Measurements from ENCODE around the gene SVIL.

DNA sequence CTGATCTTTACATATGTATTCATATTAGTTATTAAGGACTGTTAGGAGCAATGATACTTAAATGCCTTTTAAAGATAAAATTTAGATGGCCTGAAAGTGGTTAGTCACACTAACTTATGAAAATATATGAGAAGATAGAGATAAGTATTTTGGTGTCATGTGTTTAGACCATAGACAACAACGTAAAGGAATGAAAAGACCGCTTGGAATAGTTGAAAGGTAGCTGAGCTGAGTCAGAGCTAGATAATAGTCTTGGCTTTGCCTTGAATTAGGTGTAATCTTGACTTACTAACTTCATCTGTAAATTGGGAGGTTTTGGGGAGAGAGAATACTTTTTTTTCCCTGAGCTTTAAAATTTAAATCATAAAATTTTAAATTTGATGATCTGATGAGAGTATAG lies 218.9 kb downstream of the SVIL start:
- TF ChIP-seq, protein P1, sequence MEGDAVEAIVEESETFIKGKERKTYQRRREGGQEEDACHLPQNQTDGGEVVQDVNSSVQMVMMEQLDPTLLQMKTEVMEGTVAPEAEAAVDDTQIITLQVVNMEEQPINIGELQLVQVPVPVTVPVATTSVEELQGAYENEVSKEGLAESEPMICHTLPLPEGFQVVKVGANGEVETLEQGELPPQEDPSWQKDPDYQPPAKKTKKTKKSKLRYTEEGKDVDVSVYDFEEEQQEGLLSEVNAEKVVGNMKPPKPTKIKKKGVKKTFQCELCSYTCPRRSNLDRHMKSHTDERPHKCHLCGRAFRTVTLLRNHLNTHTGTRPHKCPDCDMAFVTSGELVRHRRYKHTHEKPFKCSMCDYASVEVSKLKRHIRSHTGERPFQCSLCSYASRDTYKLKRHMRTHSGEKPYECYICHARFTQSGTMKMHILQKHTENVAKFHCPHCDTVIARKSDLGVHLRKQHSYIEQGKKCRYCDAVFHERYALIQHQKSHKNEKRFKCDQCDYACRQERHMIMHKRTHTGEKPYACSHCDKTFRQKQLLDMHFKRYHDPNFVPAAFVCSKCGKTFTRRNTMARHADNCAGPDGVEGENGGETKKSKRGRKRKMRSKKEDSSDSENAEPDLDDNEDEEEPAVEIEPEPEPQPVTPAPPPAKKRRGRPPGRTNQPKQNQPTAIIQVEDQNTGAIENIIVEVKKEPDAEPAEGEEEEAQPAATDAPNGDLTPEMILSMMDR (conservative IDR thresholded peaks at IDR 0.05 in 1 of 2, IDR thresholded peaks at IDR 0.05 in 1 of 2; ENCODE audit: low read depth in 1 of 2, low read length in 2 of 2), result no peak
- TF ChIP-seq EZH2 (IDR thresholded peaks at IDR 0.05; ENCODE audit: low read length, missing control alignments), result no peak

All from fibroblast of lung (primary cell).